Ovary (tissue), 9 donors: ENCODE data around the gene GJC2. TPM values are rescaled to one million over a fixed set of nuclear protein-coding genes. Genes with fewer than 3 reads are reported as not detected.

Experiments used
- DNase-seq, 5 donors: peaks; one replicate each; pipeline ENCODE4 v3.0.0-alpha.2; 2019 to 2020
- H3K27ac ChIP-seq, 2 donors: fragments of 200-600 bp; one replicate each; pipeline versions ENCODE4 v1.5.1 to v1.8.0; 2019 to 2022
- H3K27me3 ChIP-seq: fragments of 200-600 bp; one replicate; pipeline ENCODE4 v1.8.0; 2022
- H3K36me3 ChIP-seq: fragments of 200-600 bp; sonication (generic); one replicate; pipeline ENCODE4 v1.5.1; 2019
- H3K4me1 ChIP-seq: one replicate; pipeline ENCODE4 v1.8.1; 2013; ENCODE audit warnings: mild to moderate bottlenecking, moderate library complexity; ENCODE audit not compliant: insufficient read depth
- H3K4me3 ChIP-seq: fragments of 200-600 bp; sonication (generic); one replicate; pipeline ENCODE4 v1.5.1; 2017
- H3K9me3 ChIP-seq, 2 donors: fragments of 200-600 bp in 1 of 2; sonication (generic) in 1 of 2; one replicate each; pipeline versions ENCODE4 v1.5.1 to v1.8.1; 2013 to 2019; ENCODE audit warnings: mild to moderate bottlenecking in 1 of 2, moderate library complexity in 1 of 2
- CTCF ChIP-seq, 3 donors: fragments of 450-650 bp in 2 of 3; fragments of 200-600 bp in 1 of 3; IDR thresholded peaks; one replicate each; pipeline versions ENCODE4 v1.5.1 to v1.8.0; 2016 to 2022; ENCODE audit warnings: antibody characterized with exemption in 3 of 3, mild to moderate bottlenecking in 1 of 3
- EP300 ChIP-seq: sonication (generic); formaldehyde crosslinking; IDR thresholded peaks from one replicate; pipeline ENCODE4 v1.6.1; 2017; ENCODE audit warnings: antibody characterized with exemption
- POLR2A ChIP-seq: fragments of 450-650 bp; IDR thresholded peaks from one replicate; pipeline ENCODE4 v1.6.1; 2017; ENCODE audit warnings: antibody characterized with exemption, mild to moderate bottlenecking, moderate library complexity
- WGBS, 3 donors: extraction: QIAGEN DNeasy Blood & Tissue Kit in 1 of 3; methylation state at CpG; one replicate each; pipeline versions ENCODE4 v1.1.5 to v1.1.7; 2013 to 2017; 5-methylcytosine and 5-hydroxymethylcytosine counted together
- intact Hi-C, 4 donors: fragments of 100-400 bp; cut with DNase I; formaldehyde crosslinking; loops; one replicate each; pipeline versions ENCODE4 v1.11.0 to v1.15.1; 2022 to 2023
- polyA plus RNA-seq, 2 donors: library from polyadenylated mRNA; stranded (reverse); fragments of 200-250 nt in 1 of 2; fragments of 350-450 nt in 1 of 2; fragmentation: Illumina TruSeq in 1 of 2; extraction: RNeasy Lipid Tissue Mini Kit (QIAGEN cat#74804) in 1 of 2; gene quantifications; one replicate each; pipeline ENCODE4 v1.2.3, GENCODE V29; 2013 to 2014
- total RNA-seq, 7 donors: library from RNA; depleted of rRNA in 2 of 7; stranded (reverse); fragments of >200 nt in 2 of 7; fragmentation: NEBNext Ultra II Directional in 3 of 7; extraction: Animal tissue kit (Norgen Biotek cat#: 25700) in 3 of 7; gene quantifications; one replicate each; pipeline versions ENCODE4 v1.1.0 to v1.2.4, GENCODE V29; 2016 to 2023
- donor health status: DM: no; HTN: no; CAD: no; lungs with moderate emphysema.
- donor health status: DM: no; HTN: no; CAD: no.
- donor health status: Bipolar disorder and iron deficiency.
- donor health status: DM: yes; HTN: yes; CAD: no.
- donor health status: DM: no; HTN: no; CAD: no.
- donor health status: DM: yes; HTN: yes; CAD: no.

The GJC2 gene
- total and polyA plus RNA-seq, 9 donors, result 0.18 to 12.6 (median 6.1) TPM

DNA sequence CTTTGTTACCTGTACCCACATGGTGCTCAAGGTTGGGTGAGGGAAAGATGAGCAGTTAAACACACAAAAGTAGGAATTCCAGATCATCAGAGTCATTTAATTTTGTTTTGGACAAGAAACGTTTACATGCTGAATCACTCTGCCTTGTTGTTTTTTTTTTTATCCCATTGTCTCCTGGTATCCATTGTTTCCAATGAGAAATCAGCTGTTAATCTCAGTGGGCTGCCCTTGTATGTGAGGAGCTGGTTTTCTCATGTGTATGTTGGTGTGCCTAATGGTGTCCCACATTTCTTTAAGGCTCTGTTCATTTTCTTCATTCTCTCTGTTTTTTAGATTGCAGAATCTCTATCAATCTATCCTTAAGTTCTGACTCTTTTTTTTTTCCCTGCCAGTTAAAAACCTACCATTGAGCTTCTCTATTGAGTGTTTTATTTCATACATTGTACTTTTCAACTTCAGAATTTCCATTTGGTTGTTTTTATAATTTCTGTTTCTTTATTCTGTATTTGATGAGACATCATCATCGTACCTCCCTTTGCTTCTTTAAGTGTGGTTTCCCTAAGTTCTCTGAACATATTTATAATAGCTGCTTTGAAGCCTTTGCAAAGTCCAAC, 49.4 kb downstream of the GJC2 start:
- no peak for DNase-seq
- Histone ChIP-seq H3K27me3 (no peaks in the 10 kb centered on the region), H3K4me3 (no peak overlapping the region), H3K36me3 (no peaks in the 10 kb centered on the region), H3K4me1 (no peaks in the 10 kb centered on the region), H3K27ac (no peak overlapping the region), H3K9me3 (peaks cover 0 to 2% of the 10 kb centered on the region in 2 donors)
- intact Hi-C loops, result no loop called here
- TF ChIP-seq EP300, result no peak
- TF ChIP-seq CTCF (IDR thresholded peaks at IDR 0.05), result no peak
- no peak for TF ChIP-seq POLR2A
- 56 to 66% (median 56%) methylated on average over 2 of the region's 2 CpGs for WGBS, 3 donors

GRCh38 chr1:228204958-228205357, 55.2 kb downstream of the GJC2 start:
- TF ChIP-seq CTCF (IDR thresholded peaks at IDR 0.05), result no peak
- TF ChIP-seq EP300, result no peak
- TF ChIP-seq POLR2A, result no peak
- Histone ChIP-seq H3K9me3 (no peaks in the 10 kb centered on the region), H3K4me3 (no peak overlapping the region), H3K27ac (no peak overlapping the region), H3K4me1 (peaks cover 2% of the 10 kb centered on the region), H3K36me3 (no peaks in the 10 kb centered on the region), H3K27me3 (no peaks in the 10 kb centered on the region)
- WGBS, 3 donors, result 34 to 49% (median 42%) methylated on average over 8 of the region's 8 CpGs
- no peak for DNase-seq
- intact Hi-C loops, result no loop called here

DNA sequence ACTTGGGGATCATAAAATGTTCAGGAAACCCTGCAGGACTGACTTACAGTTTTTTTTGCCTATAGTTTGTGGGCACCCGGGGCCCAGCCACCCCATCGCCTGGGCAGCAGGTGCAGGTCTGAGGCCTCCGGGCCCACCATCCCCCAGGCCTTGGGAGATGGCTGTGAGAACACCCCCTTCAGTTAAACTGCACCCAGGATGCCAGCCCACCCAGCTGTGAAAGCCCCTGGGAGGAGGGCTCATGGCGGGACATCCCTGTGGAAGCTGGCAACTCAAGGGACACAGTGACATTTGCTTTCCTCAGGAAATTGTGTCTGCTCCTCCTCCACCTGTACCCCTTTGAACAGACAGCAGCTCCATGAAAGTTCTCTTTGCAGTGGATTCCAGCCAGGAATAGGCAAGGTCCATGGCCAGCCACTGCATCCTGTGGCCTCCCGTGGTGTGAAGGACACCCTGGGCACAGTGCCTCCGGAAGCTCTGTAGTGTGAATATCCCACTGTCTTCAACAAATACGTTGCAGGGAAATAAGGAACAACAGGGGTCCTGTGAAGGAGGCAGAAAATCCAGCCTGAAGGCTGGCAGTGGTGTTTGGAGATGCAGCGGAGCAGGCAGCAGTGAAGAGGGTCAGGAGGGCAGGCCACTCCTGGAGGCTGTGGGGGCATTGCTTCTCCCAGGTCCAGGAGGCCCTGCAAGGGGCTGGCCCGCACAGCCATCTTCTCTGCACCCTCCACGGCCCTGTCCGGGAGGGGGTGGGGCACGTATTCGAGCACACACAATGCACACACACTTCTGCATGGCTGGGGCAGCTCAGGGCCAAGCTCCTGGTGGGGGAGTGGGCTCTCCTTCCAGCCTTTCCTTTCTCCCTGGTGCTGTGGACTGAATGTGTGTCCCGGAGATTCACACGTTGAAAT, 56.1 kb downstream of the GJC2 start:
- H3K4me1 ChIP-seq, result peaks cover 2% of the 10 kb centered on the region
- no peak overlapping the region for H3K4me3 ChIP-seq
- intact Hi-C loops, result no loop called here
- DNase-seq, result no peak
- TF ChIP-seq CTCF (IDR thresholded peaks at IDR 0.05) (no peak), POLR2A (no peak), EP300 (no peak)
- H3K27ac ChIP-seq, result no peak overlapping the region
- no peaks in the 10 kb centered on the region for H3K36me3 ChIP-seq
- 32 to 42% (median 32%) methylated on average over 14 to 15 of the region's 15 CpGs for WGBS, 3 donors
- H3K9me3 ChIP-seq, result no peaks in the 10 kb centered on the region
- H3K27me3 ChIP-seq, result no peaks in the 10 kb centered on the region

DNA sequence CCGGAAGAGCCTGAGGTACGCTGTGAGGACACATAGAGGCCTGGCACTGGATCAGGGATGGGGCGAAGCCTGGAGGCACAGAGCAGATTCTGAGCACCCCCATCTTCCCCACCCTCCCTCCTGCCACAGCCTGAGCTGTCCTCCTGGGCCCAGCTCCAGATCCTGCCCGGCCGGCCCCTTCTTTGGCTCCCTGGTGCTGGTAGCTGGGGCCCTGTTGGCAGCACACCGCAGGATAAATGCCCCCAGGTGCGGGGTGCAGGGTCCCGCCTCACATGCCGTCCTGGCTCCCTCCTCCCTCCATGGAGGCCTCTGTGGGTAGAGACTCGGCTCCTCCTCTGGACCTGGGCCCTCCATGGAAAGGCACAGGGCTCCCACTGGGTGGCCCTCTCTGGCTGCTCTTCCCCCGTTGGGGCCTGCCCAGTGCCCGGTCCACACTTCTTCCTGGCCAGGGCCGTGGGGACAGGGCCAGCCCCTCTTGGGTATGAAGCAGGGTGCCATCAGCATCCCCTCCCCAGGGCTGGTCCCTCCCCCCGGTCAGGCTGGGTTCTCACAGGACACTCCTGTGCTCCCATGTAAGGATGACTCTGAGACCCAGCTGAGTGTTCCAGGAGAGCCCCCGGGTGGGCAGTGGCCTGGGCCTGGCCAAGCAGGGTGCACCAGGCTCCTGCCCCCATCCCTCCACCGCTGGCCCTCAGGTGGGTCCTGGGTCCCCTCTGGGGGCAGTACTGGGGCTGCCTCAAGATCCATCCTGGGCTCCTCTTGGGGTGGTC, 57.0 kb downstream of the GJC2 start:
- Histone ChIP-seq H3K27ac (no peak overlapping the region), H3K4me1 (peaks cover 2% of the 10 kb centered on the region), H3K9me3 (no peaks in the 10 kb centered on the region), H3K4me3 (no peak overlapping the region), H3K36me3 (no peaks in the 10 kb centered on the region), H3K27me3 (no peaks in the 10 kb centered on the region)
- no peak for DNase-seq
- no peak for TF ChIP-seq CTCF (IDR thresholded peaks at IDR 0.05)
- TF ChIP-seq EP300, result no peak
- no peak for TF ChIP-seq POLR2A
- intact Hi-C loops, result no loop called here
- 59 to 62% (median 60%) methylated on average over 16 of the region's 16 CpGs for WGBS, 3 donors
